Upper lobe of left lung (tissue), 6 donors: ENCODE measurements around the gene PER2. TPM values are rescaled to one million over a fixed set of nuclear protein-coding genes. Genes with fewer than 3 reads are reported as not detected.
A peak's percentile ranks its signal among the peaks of the same experiment; 100 is the strongest.
"Not testable (repeated sequence)": the region's sequence is repeated elsewhere in the genome, so short reads cannot be mapped to it uniquely, and the experiment has no call there.

Source experiments
- ATAC-seq, 2 donors: fragments of 200-7000 bp; cut with Tn5 transposase; one replicate each; pipeline ENCODE4 v1.9.1; 2022; ENCODE audit warnings: mild to moderate bottlenecking in 2 of 2, moderate library complexity in 2 of 2; ENCODE audit not compliant: low FRiP score in 2 of 2
- DNase-seq, 2 donors: peaks; one replicate each; pipeline ENCODE4 v3.0.0-alpha.2; 2019 to 2020
- H3K27ac ChIP-seq, 4 donors: fragments of 200-600 bp; sonication (generic); one replicate each; pipeline ENCODE4 v1.5.1; 2016 to 2019
- H3K27me3 ChIP-seq, 4 donors: fragments of 200-600 bp; sonication (generic); one replicate each; pipeline ENCODE4 v1.5.1; 2017 to 2019
- H3K36me3 ChIP-seq, 4 donors: fragments of 200-600 bp; sonication (generic); one replicate each; pipeline ENCODE4 v1.5.1; 2016 to 2019
- H3K4me1 ChIP-seq, 4 donors: fragments of 200-600 bp; sonication (generic); one replicate each; pipeline ENCODE4 v1.5.1; 2018 to 2019
- H3K4me3 ChIP-seq, 4 donors: fragments of 200-600 bp; sonication (generic); one replicate each; pipeline ENCODE4 v1.5.1; 2017 to 2019; ENCODE audit warnings: mild to moderate bottlenecking in 2 of 4, moderate library complexity in 1 of 4
- H3K9me3 ChIP-seq, 4 donors: fragments of 200-600 bp; sonication (generic); one replicate each; pipeline ENCODE4 v1.5.1; 2018 to 2019
- EP300 ChIP-seq, 4 donors: sonication (generic); formaldehyde crosslinking; IDR thresholded peaks; one replicate each; pipeline ENCODE4 v1.5.1; 2017; ENCODE audit warnings: antibody characterized with exemption in 4 of 4, control low read depth in 2 of 4
- POLR2A ChIP-seq, 4 donors: fragments of 450-650 bp; IDR thresholded peaks; one replicate each; pipeline ENCODE4 v1.5.1; 2016 to 2017; ENCODE audit warnings: antibody characterized with exemption in 4 of 4, mild to moderate bottlenecking in 2 of 4
- POLR2AphosphoS5 ChIP-seq, 2 donors: sonication (generic); formaldehyde crosslinking; IDR thresholded peaks; one replicate each; pipeline ENCODE4 v1.5.1; 2017; ENCODE audit warnings: antibody characterized with exemption in 2 of 2
- WGBS, 2 donors: methylation state at CpG; one replicate each; pipeline ENCODE4 v1.1.5; 2017 to 2018; 5-methylcytosine and 5-hydroxymethylcytosine counted together
- total RNA-seq, 6 donors: library from RNA; depleted of rRNA in 4 of 6; stranded (reverse); fragments of >200 nt in 4 of 6; gene quantifications; one replicate each; pipeline versions ENCODE4 v1.1.0 to v1.2.1, GENCODE V29; 2016 to 2021
- TF ChIP-seq, protein P1 (sequence below), 6 experiments: fragments of 450-650 bp in 4 of 6; fragments of 200-600 bp in 2 of 6; sonication (generic) in 2 of 6; IDR thresholded peaks; one replicate each; pipeline ENCODE4 v1.5.1; 2016 to 2019; ENCODE audit warnings: antibody characterized with exemption in 6 of 6
- donor health status: DM: no; HTN: no; CAD: no; lungs with moderate emphysema.
- donor health status: DM: no; HTN: yes; CAD: no; lungs with severe emphysema.

The PER2 gene
- total RNA-seq, 6 donors from 2014 or later = 12.9 to 28.7 (median 18.1) TPM

DNA sequence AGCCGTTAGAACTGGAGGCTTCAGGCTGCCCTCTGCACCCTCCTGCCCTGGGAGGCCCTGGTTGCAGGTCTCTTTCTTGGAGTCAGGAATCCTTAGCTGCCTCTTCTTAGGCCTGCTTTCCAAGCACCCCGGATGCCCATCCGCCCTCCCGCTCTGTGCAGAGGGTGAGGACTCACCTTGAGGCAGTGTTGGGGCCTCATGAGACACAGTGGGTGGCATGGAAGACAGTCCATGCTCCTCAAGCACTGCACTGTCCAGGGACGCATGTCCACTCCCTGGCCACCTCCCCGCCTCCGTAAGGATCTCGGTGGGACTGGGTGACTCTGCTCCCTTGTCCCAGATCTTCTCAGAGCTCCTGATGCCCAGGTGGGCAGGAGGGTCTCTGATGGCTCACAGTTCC is 26.2 kb upstream of the PER2 start:
- Histone ChIP-seq H3K4me3 (no peak overlapping the region), H3K27me3 (no peaks in the 10 kb centered on the region), H3K4me1 (peaks cover under 1 to 5% (median 4%) of the 10 kb centered on the region in 4 donors), H3K27ac (no peak overlapping the region), H3K36me3 (no peaks in the 10 kb centered on the region), H3K9me3 (no peaks in the 10 kb centered on the region)
- 96 to 98% methylated on average over 6 to 8 of the region's 8 CpGs for WGBS, 2 donors
- DNase-seq (no peak), ATAC-seq (peak; percentile 12 to 41)
- TF ChIP-seq, protein P1, sequence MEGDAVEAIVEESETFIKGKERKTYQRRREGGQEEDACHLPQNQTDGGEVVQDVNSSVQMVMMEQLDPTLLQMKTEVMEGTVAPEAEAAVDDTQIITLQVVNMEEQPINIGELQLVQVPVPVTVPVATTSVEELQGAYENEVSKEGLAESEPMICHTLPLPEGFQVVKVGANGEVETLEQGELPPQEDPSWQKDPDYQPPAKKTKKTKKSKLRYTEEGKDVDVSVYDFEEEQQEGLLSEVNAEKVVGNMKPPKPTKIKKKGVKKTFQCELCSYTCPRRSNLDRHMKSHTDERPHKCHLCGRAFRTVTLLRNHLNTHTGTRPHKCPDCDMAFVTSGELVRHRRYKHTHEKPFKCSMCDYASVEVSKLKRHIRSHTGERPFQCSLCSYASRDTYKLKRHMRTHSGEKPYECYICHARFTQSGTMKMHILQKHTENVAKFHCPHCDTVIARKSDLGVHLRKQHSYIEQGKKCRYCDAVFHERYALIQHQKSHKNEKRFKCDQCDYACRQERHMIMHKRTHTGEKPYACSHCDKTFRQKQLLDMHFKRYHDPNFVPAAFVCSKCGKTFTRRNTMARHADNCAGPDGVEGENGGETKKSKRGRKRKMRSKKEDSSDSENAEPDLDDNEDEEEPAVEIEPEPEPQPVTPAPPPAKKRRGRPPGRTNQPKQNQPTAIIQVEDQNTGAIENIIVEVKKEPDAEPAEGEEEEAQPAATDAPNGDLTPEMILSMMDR (IDR thresholded peaks at IDR 0.05) = no peak
- TF ChIP-seq POLR2A (IDR thresholded peaks at IDR 0.05) = no peak

DNA sequence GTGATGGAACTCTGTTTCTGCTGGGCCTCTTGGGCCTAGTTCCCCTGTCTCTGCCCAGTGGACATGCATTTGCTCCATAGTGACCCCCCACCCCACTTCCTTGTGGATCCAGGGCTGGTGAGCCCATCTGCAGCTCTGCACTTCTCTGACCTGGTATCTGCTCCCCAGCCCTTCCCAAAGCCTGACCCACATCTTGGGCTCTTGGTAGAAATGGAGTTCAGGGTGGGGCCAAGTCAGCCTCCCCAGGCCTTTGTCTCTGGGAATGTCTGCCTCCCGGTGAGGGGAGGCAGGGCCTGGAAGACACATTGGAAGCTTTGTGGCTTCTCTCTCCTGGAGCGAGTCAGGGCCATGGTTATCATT is 25.6 kb upstream of the PER2 start:
- Histone ChIP-seq H3K27ac (no peak overlapping the region), H3K4me1 (no peaks in the 10 kb centered on the region), H3K4me3 (no peak overlapping the region), H3K27me3 (no peaks in the 10 kb centered on the region), H3K9me3 (no peaks in the 10 kb centered on the region), H3K36me3 (no peaks in the 10 kb centered on the region)
- ATAC-seq = no peak
- 74 to 81% methylated on average over 2 of the region's 2 CpGs for WGBS, 2 donors
- no peak for TF ChIP-seq POLR2AphosphoS5 (IDR thresholded peaks at IDR 0.05)
- no peak for TF ChIP-seq EP300 (IDR thresholded peaks at IDR 0.05)
- TF ChIP-seq, protein P1 (IDR thresholded peaks at IDR 0.05) = no peak
- DNase-seq = no peak

DNA sequence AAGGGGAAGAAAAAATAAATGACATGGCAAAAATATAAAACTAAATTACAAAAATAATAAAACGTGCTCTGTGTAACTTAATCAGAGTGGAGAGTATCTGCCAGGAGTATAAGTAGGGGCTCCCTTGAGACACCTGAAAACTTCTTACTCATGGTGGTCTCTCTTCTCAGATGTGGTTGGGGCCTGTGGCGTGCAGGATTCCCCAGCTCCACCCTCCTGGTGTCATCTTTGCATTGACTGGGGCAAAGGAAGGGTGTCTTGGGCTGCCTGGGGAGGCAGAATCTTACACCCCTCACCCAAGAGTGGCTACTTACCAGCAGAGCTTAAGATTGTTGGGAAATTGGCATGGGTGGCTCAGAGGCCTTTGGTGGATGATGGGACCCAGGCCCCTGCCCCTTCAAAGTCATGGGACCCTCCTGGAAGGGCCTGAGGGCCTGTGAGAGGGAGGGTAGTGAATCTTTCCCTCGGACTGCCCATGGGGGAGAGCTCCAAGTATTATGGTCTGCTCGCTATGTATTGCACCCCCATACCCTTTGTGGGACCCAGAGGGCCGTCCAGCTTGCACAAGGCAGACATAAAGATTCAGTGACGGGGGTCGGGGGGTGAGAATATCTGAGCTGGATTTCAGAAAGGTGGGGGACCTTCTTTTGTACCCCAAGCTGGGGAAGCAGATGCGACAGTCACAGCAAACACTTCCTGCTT is 25.0 kb upstream of the PER2 start:
- no peaks in the 10 kb centered on the region for H3K36me3 ChIP-seq
- no peak overlapping the region for H3K27ac ChIP-seq
- H3K4me3 ChIP-seq = no peak overlapping the region
- no peaks in the 10 kb centered on the region for H3K27me3 ChIP-seq
- H3K9me3 ChIP-seq = no peaks in the 10 kb centered on the region
- ATAC-seq = no peak
- TF ChIP-seq EP300 (IDR thresholded peaks at IDR 0.05) (no peak), POLR2AphosphoS5 (IDR thresholded peaks at IDR 0.05) (no peak), POLR2A (IDR thresholded peaks at IDR 0.05) (no peak)
- TF ChIP-seq, protein P1 (IDR thresholded peaks at IDR 0.05) = no peak
- DNase-seq = no peak
- no peaks in the 10 kb centered on the region for H3K4me1 ChIP-seq
- 91 to 92% methylated on average over 8 of the region's 8 CpGs for WGBS, 2 donors

DNA sequence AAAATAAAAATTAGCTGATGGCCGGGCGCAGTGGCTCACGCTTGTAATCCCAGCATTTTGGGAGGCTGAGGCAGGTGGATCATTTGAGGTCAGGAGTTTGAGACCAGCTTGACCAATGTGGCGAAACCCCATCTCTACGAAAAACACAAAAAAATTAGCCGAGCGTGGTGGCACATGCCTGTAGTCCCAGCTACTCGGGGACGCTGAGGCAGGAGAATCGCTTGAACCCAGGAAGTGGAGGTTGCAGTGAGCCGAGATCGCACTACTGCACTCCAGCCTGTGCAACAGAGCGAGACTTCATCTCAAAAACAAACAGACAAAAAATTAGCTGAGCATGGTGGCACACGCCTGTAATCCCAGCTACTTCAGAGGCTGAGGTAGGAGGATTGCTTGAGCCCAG is 22.3 kb upstream of the PER2 start:
- H3K4me3 ChIP-seq, H3K4me1 ChIP-seq, DNase-seq, H3K36me3 ChIP-seq, ATAC-seq, H3K9me3 ChIP-seq, H3K27me3 ChIP-seq, H3K27ac ChIP-seq: not testable (repeated sequence)
- WGBS, 2 donors = 88 to 93% methylated on average over 14 of the region's 14 CpGs

- H3K27me3 ChIP-seq = no peaks in the 10 kb centered on the region
- H3K27ac ChIP-seq = no peak overlapping the region
- WGBS, 2 donors = 68 to 70% methylated on average over 2 of the region's 2 CpGs
- no peaks in the 10 kb centered on the region for H3K4me1 ChIP-seq
- DNase-seq (no peak), ATAC-seq (no peak)
- no peaks in the 10 kb centered on the region for H3K36me3 ChIP-seq
- TF ChIP-seq, protein P1 (IDR thresholded peaks at IDR 0.05) = peak in 1 of 6 experiments; percentile 4
- no peak for TF ChIP-seq EP300 (IDR thresholded peaks at IDR 0.05)
- H3K4me3 ChIP-seq = no peak overlapping the region
- no peaks in the 10 kb centered on the region for H3K9me3 ChIP-seq
These were observed 19.8 kb upstream of the PER2 start for GRCh38 chr2:238308177-238308576.
